ENCODE results near the gene MYO5A.
"Not testable (repeated sequence)": the region's sequence is repeated elsewhere in the genome, so short reads cannot be mapped to it uniquely, and the experiment has no call there.

GRCh38 chr15:52459265-52459664 is 69.4 kb downstream of the MYO5A start:
- TF ChIP-seq, protein P1, sequence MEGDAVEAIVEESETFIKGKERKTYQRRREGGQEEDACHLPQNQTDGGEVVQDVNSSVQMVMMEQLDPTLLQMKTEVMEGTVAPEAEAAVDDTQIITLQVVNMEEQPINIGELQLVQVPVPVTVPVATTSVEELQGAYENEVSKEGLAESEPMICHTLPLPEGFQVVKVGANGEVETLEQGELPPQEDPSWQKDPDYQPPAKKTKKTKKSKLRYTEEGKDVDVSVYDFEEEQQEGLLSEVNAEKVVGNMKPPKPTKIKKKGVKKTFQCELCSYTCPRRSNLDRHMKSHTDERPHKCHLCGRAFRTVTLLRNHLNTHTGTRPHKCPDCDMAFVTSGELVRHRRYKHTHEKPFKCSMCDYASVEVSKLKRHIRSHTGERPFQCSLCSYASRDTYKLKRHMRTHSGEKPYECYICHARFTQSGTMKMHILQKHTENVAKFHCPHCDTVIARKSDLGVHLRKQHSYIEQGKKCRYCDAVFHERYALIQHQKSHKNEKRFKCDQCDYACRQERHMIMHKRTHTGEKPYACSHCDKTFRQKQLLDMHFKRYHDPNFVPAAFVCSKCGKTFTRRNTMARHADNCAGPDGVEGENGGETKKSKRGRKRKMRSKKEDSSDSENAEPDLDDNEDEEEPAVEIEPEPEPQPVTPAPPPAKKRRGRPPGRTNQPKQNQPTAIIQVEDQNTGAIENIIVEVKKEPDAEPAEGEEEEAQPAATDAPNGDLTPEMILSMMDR (conservative IDR thresholded peaks at IDR 0.05 in 1 of 2, IDR thresholded peaks at IDR 0.05 in 1 of 2; ENCODE audit: low read depth in 1 of 2, low read length in 2 of 2) = not testable (repeated sequence)
- TF ChIP-seq EZH2 (IDR thresholded peaks at IDR 0.05; ENCODE audit: low read length, missing control alignments) = not testable (repeated sequence)

Data from fibroblast of lung (primary cell).